SH-SY5Y (cell line): Measurements from ENCODE around the gene TBL1X.

ENCODE experiments used
- GATA2 ChIP-seq: IDR thresholded peaks from 2 replicates; pipeline ENCODE4 v1.6.1; 2011; ENCODE audit warnings: mild to moderate bottlenecking, low read depth, low read length
- GATA3 ChIP-seq: IDR thresholded peaks from 2 replicates; pipeline ENCODE4 v1.6.1; 2011; ENCODE audit warnings: low read depth, mild to moderate bottlenecking, low read length, moderate library complexity

DNA sequence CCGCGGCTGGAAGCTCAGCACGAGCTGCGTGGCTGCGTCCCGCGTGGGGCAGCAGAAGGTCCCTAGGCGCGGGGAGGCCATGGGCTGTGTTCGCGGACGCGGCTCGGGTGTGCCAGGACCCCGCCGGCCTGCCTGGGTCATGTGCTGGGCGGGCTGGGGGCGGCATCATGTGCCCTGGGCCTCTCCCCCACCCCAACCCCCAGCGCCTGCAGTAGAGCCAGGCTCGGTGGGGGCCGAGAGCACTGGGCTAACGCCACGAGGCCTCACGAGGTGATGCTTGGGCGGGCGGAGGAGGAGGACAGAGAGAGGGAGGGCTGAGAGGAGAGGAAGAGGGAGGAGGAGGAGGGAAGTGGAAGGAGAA lies 300.9 kb downstream of the TBL1X start, which contains the start of gene GPR143:
- no peak for TF ChIP-seq GATA2
- no peak for TF ChIP-seq GATA3
